Esophagus squamous epithelium (tissue), 4 donors: Measurements from ENCODE around the gene TEKT2.

Source experiments
- POLR2A ChIP-seq, 4 donors: fragments of 450-650 bp; IDR thresholded peaks; one replicate each; pipeline ENCODE4 v1.6.1; 2017; ENCODE audit warnings: antibody characterized with exemption in 4 of 4, mild to moderate bottlenecking in 4 of 4, moderate library complexity in 3 of 4
- TF ChIP-seq, protein P1 (sequence below), 6 experiments: fragments of 450-650 bp in 4 of 6; fragments of 200-600 bp in 2 of 6; sonication (generic) in 2 of 6; IDR thresholded peaks; one replicate each; pipeline ENCODE4 v1.5.1; 2016 to 2019; ENCODE audit warnings: antibody characterized with exemption in 6 of 6, mild to moderate bottlenecking in 4 of 6, moderate library complexity in 4 of 6

DNA sequence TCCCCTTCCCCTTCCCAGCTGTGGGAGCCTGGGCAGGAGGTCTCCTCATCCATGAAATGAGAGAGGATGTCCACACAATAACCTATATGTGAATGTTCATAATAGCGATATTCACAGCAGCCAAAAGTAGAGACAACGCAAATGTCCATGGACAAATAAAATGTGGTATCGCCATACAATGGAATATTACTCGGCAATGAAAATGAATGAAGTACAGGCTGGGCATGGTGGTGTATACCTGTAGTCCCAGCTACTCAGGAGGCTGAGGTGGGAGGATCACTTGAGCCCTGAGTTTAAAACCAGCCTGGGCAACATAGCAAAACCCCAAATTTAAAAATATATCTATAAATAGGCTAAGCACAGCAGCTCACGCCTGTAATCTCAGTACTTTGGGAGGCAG, 17.7 kb downstream of the TEKT2 start:
- no peak for TF ChIP-seq POLR2A (IDR thresholded peaks at IDR 0.05)
- TF ChIP-seq, protein P1, sequence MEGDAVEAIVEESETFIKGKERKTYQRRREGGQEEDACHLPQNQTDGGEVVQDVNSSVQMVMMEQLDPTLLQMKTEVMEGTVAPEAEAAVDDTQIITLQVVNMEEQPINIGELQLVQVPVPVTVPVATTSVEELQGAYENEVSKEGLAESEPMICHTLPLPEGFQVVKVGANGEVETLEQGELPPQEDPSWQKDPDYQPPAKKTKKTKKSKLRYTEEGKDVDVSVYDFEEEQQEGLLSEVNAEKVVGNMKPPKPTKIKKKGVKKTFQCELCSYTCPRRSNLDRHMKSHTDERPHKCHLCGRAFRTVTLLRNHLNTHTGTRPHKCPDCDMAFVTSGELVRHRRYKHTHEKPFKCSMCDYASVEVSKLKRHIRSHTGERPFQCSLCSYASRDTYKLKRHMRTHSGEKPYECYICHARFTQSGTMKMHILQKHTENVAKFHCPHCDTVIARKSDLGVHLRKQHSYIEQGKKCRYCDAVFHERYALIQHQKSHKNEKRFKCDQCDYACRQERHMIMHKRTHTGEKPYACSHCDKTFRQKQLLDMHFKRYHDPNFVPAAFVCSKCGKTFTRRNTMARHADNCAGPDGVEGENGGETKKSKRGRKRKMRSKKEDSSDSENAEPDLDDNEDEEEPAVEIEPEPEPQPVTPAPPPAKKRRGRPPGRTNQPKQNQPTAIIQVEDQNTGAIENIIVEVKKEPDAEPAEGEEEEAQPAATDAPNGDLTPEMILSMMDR (IDR thresholded peaks at IDR 0.05): no peak
